ENCODE data around the gene SMURF1. TPM values are rescaled to one million over a fixed set of nuclear protein-coding genes. Genes with fewer than 3 reads are reported as not detected.

Gene SMURF1
- total and polyA plus RNA-seq, 2 of the 4 experiments (the other 2 are of a cell fraction) = 13.4 to 20.3 TPM

DNA sequence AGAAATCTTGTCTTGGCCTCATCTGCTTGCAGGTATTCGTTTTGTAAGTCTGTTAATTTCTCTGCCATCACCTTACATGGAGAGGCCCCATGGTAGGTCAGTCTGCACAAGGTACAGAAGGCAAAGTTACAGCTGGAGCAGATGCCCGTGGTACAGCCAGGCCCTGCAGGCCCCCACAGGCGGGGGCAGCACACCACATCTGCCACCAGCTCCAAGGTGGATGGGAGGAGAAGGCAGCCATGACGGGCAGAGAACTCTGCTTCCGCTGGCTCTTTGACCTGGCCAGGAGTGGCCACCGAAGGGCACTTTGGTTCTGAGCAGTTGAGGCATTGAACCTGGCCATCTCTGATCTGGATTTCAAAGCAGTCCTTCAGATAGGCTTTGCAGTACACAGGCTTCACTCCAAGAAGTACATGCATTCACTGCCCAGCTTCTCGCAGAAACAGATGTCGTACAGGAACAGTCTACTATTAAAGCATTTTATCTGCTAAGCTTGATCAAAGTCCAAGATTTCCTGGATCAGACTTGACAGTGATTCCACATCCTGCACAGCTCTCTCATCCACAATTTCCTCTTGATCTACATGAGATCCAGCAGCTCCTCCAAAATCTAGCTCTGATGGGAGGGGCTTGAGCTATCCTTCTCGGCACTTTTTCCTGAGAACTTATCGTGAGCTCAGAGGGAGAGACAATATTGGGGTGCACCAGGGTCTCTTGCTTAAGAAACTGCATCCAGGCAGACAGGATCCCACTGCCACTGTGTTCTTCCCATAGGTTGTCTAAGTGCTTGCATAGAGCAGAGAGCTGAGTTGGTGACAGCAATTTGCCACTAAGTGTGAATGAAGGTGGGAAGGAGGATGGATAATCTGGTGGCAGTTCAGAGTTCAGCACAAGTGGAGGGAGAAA lies 144.8 kb downstream of the SMURF1 start:
- H3K23ac ChIP-seq (ENCODE audit: low read depth, low read length) = no peak overlapping the region
- H3K4ac ChIP-seq (ENCODE audit: low read depth, low read length) = no peak overlapping the region
- no peaks in the 10 kb centered on the region for H3K27me3 ChIP-seq (ENCODE audit: control insufficient read depth, insufficient read depth, low read length)
- H2BK5ac ChIP-seq (ENCODE audit: low read depth, low read length, poor library complexity, severe bottlenecking) = no peak overlapping the region
- no peak for TF ChIP-seq MXI1 (IDR thresholded peaks at IDR 0.05; ENCODE audit: borderline replicate concordance, low read depth, low read length)
- TF ChIP-seq NFE2L2 (IDR thresholded peaks at IDR 0.05; ENCODE audit: low read depth, low read length) = no peak
- TF ChIP-seq BHLHE40 (IDR thresholded peaks at IDR 0.05; ENCODE audit: low read depth, low read length) = no peak
- TF ChIP-seq CEBPB (IDR thresholded peaks at IDR 0.05; ENCODE audit: low read depth, low read length) = no peak
- no peak for TF ChIP-seq CHD1 (IDR thresholded peaks at IDR 0.05; ENCODE audit: low read depth, low read length)
- TF ChIP-seq, protein P1, sequence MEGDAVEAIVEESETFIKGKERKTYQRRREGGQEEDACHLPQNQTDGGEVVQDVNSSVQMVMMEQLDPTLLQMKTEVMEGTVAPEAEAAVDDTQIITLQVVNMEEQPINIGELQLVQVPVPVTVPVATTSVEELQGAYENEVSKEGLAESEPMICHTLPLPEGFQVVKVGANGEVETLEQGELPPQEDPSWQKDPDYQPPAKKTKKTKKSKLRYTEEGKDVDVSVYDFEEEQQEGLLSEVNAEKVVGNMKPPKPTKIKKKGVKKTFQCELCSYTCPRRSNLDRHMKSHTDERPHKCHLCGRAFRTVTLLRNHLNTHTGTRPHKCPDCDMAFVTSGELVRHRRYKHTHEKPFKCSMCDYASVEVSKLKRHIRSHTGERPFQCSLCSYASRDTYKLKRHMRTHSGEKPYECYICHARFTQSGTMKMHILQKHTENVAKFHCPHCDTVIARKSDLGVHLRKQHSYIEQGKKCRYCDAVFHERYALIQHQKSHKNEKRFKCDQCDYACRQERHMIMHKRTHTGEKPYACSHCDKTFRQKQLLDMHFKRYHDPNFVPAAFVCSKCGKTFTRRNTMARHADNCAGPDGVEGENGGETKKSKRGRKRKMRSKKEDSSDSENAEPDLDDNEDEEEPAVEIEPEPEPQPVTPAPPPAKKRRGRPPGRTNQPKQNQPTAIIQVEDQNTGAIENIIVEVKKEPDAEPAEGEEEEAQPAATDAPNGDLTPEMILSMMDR (conservative IDR thresholded peaks at IDR 0.05; ENCODE audit: low read depth, low read length) = no peak
- TF ChIP-seq MAZ (IDR thresholded peaks at IDR 0.05; ENCODE audit: borderline replicate concordance, low read depth, low read length) = no peak
- no peak for TF ChIP-seq RAD21 (IDR thresholded peaks at IDR 0.05; ENCODE audit: low read length)
- 100% methylated on average over 2 of the region's 10 CpGs; no CpG with 5 or more reads in 1 of the 2 experiments for WGBS, 2 experiments (ENCODE audit: extremely low coverage in 2 of 2, insufficient read length in 1 of 2)
- no peak overlapping the region for H4K91ac ChIP-seq (ENCODE audit: insufficient read depth, low read depth, low read length)
- dilution Hi-C loops (cut with HindIII; ENCODE audit: low sequenced_read_pairs, unreplicated experiment) (no loop called here), intact Hi-C loops (cut with micrococcal nuclease) (no loop called here), in situ Hi-C loops (cut with MboI; ENCODE audit: low sequenced_read_pairs) (no loop called here)
- H3K56ac ChIP-seq (ENCODE audit: extremely low read depth, insufficient read depth, low read length) = no peak overlapping the region
- peak overlapping the region; percentile 40 for H2AK9ac ChIP-seq (replicated peaks; ENCODE audit: low read depth, low read length, poor library complexity)
- no peaks in the 10 kb centered on the region for H3K4me1 ChIP-seq (ENCODE audit: control insufficient read depth, insufficient read depth, low read length)
- no peak overlapping the region for H3K4me2 ChIP-seq (ENCODE audit: low read depth, low read length)
- peaks cover 72% of the 10 kb centered on the region for H3K36me3 ChIP-seq (ENCODE audit: control insufficient read depth, insufficient read depth, low read length)
- H3K9ac ChIP-seq (ENCODE audit: low read depth, low read length) = no peak overlapping the region
- H4K20me1 ChIP-seq (ENCODE audit: insufficient read depth, low read length) = no peaks in the 10 kb centered on the region
- H2AK5ac ChIP-seq (ENCODE audit: low read depth, low read length) = no peak overlapping the region
- no peak overlapping the region for H3K4me3 ChIP-seq (ENCODE audit: insufficient read depth, low read depth, low read length)
- no peak overlapping the region for H3K18ac ChIP-seq (ENCODE audit: low read depth, low read length)
- H2BK120ac ChIP-seq (ENCODE audit: low read depth, low read length) = no peak overlapping the region
- peaks cover 5% of the 10 kb centered on the region; the same call in 1 of the 2 replicates for H3K9me1 ChIP-seq (ENCODE audit: insufficient read depth, low read length)
- no TSS peak for BruUV-seq (replicated peaks)
- peaks cover 2 to 6% of the 10 kb centered on the region in 2 experiments; a peak in 2 of 4 replicates for H3K79me1 ChIP-seq (ENCODE audit: low read depth in 1 of 2, low read length in 2 of 2)
- no peak overlapping the region for H4K5ac ChIP-seq (ENCODE audit: low read depth, low read length)
- no peak overlapping the region for H2AFZ ChIP-seq (replicated peaks; ENCODE audit: low read length, poor library complexity)
- DNase-seq (no peak), ATAC-seq (ENCODE audit: low read depth) (no peak)
- ChIA-PET POLR2A (ENCODE audit: unreplicated experiment) (interaction anchor here (0.6 kb wide), 1 partner anchor 161 kb away, joined by 8 read pairs; no protein-coding TSS in a partner anchor), CTCF (interaction anchor here (0.6 kb wide), 1 partner anchor 11 kb away, joined by 3 read pairs; no protein-coding TSS in a partner anchor)
- H3K14ac ChIP-seq (replicated peaks; ENCODE audit: low read depth, low read length) = no peak overlapping the region
- no peaks in the 10 kb centered on the region for H3K9me3 ChIP-seq (ENCODE audit: control insufficient read depth, insufficient read depth, low read length)
- H3K27ac ChIP-seq (ENCODE audit: insufficient read depth, low read length) = no peak overlapping the region
- no peak overlapping the region for H4K8ac ChIP-seq (ENCODE audit: low read depth in 2 of 2, low read length in 2 of 2)
- no peak overlapping the region for H2BK15ac ChIP-seq (ENCODE audit: low read depth, low read length)
- no peak overlapping the region for H2BK20ac ChIP-seq (ENCODE audit: low read depth, low read length)
